Transverse colon (tissue), 4 donors: Measurements from ENCODE around the gene KDM5A. TPM values are rescaled to one million over a fixed set of nuclear protein-coding genes. Genes with fewer than 3 reads are reported as not detected.

Source experiments
- DNase-seq: peaks from one replicate; pipeline ENCODE4 v3.0.0-alpha.2; 2019
- H3K27ac ChIP-seq, 4 donors: fragments of 200-600 bp; sonication (generic); 2 replicates each; pipeline ENCODE4 v1.5.1; 2016 to 2018; ENCODE audit warnings: inconsistent platforms in 4 of 4
- H3K27me3 ChIP-seq: fragments of 200-600 bp; sonication (generic); 2 replicates; pipeline ENCODE4 v1.5.1; 2017; ENCODE audit warnings: inconsistent platforms
- H3K36me3 ChIP-seq, 4 donors: fragments of 200-600 bp; sonication (generic); 2 replicates each; pipeline ENCODE4 v1.5.1; 2017 to 2019; ENCODE audit warnings: inconsistent platforms in 4 of 4
- H3K4me1 ChIP-seq, 4 donors: fragments of 200-600 bp; sonication (generic); 2 replicates each; pipeline ENCODE4 v1.5.1; 2017 to 2020; ENCODE audit warnings: inconsistent platforms in 4 of 4
- H3K4me3 ChIP-seq, 4 donors: fragments of 200-600 bp; sonication (generic); 1 replicate in 1 of 4; 2 replicates in 3 of 4; pipeline versions ENCODE4 v1.5.1 to v1.6.1; 2017 to 2019; ENCODE audit warnings: inconsistent platforms in 4 of 4
- H3K9me3 ChIP-seq, 2 donors: fragments of 200-600 bp; sonication (generic); 2 replicates each; pipeline ENCODE4 v1.5.1; 2017 to 2019; ENCODE audit warnings: inconsistent platforms in 2 of 2
- CTCF ChIP-seq, 5 experiments: fragments of 200-600 bp in 3 of 5; fragments of 450-650 bp in 2 of 5; sonication (generic) in 3 of 5; IDR thresholded peaks; 1 replicate in 2 of 5; 2 replicates in 3 of 5; pipeline ENCODE4 v1.5.1; 2016 to 2017; ENCODE audit warnings: antibody characterized with exemption in 5 of 5, inconsistent platforms in 3 of 5, mild to moderate bottlenecking in 2 of 5, moderate library complexity in 1 of 5
- EP300 ChIP-seq: sonication (generic); formaldehyde crosslinking; IDR thresholded peaks from one replicate; pipeline ENCODE4 v1.6.1; 2017; ENCODE audit warnings: antibody characterized with exemption, low read depth
- POLR2A ChIP-seq: fragments of 450-650 bp; IDR thresholded peaks from one replicate; pipeline ENCODE4 v1.6.1; 2016; ENCODE audit warnings: antibody characterized with exemption, mild to moderate bottlenecking, moderate library complexity
- POLR2AphosphoS5 ChIP-seq, 3 donors: sonication (generic); formaldehyde crosslinking; IDR thresholded peaks; one replicate each; pipeline ENCODE4 v1.6.1; 2016; ENCODE audit warnings: antibody characterized with exemption in 3 of 3
- WGBS, 2 donors: methylation state at CpG; one replicate each; pipeline ENCODE4 v1.1.5; 2018; ENCODE audit warnings: low coverage in 1 of 2; 5-methylcytosine and 5-hydroxymethylcytosine counted together
- in situ Hi-C, 4 donors: fragments of 200-750 bp; cut with MboI; loops; one replicate each; pipeline versions ENCODE4 v1.15.0 to v1.15.1; 2017; ENCODE audit warnings: low sequenced_read_pairs in 3 of 4, low pct_ligation_motif_present in 1 of 4, low pct_unique_long_range_greater_than_20kb in 1 of 4
- intact Hi-C: fragments of 100-400 bp; cut with DNase I; formaldehyde crosslinking; loops from one replicate; pipeline ENCODE4 v1.15.1; 2023; ENCODE audit warnings: low total_unique reads
- total RNA-seq, 4 donors: library from RNA; depleted of rRNA; stranded (reverse); fragments of >200 nt; gene quantifications; one replicate each; pipeline ENCODE4 v1.1.0, GENCODE V29; 2016

The KDM5A gene
- total RNA-seq, 4 donors from 2014 or later: 20.2 to 64.7 (median 51.5) TPM

- Histone ChIP-seq H3K27me3 (peaks cover 23% of the 10 kb centered on the region), H3K27ac (no peak overlapping the region), H3K36me3 (no peaks in the 10 kb centered on the region), H3K4me3 (no peak overlapping the region), H3K9me3 (no peaks in the 10 kb centered on the region), H3K4me1 (no peaks in the 10 kb centered on the region)
- DNase-seq: no peak
- 80 to 95% methylated on average over 5 to 6 of the region's 6 CpGs for WGBS, 2 donors
- intact Hi-C loops: no loop called here
- in situ Hi-C loops: no loop called here
- TF ChIP-seq CTCF (IDR thresholded peaks at IDR 0.05) (no peak), POLR2A (no peak), EP300 (no peak), POLR2AphosphoS5 (IDR thresholded peaks at IDR 0.05) (no peak)
Observed at GRCh38 chr12:256225-256624, 132.9 kb downstream of the KDM5A start.

- no peaks in the 10 kb centered on the region for H3K9me3 ChIP-seq
- DNase-seq: no peak
- H3K27me3 ChIP-seq: peaks cover 19% of the 10 kb centered on the region
- intact Hi-C loops (no loop called here), in situ Hi-C loops (no loop called here)
- no peak overlapping the region for H3K27ac ChIP-seq
- TF ChIP-seq EP300: no peak
- TF ChIP-seq CTCF (IDR thresholded peaks at IDR 0.05): no peak
- TF ChIP-seq POLR2AphosphoS5 (IDR thresholded peaks at IDR 0.05): no peak
- TF ChIP-seq POLR2A: no peak
- WGBS, 2 donors: 82% methylated on average over 7 to 9 of the region's 9 CpGs
- no peaks in the 10 kb centered on the region for H3K4me1 ChIP-seq
- H3K4me3 ChIP-seq: no peak overlapping the region
- H3K36me3 ChIP-seq: no peaks in the 10 kb centered on the region
Observed at GRCh38 chr12:254912-255311, 134.2 kb downstream of the KDM5A start.

- no peak overlapping the region for H3K4me3 ChIP-seq
- in situ Hi-C loops: no loop called here
- no peak for DNase-seq
- 68 to 82% methylated on average over 1 to 10 of the region's 10 CpGs for WGBS, 2 donors
- no peaks in the 10 kb centered on the region for H3K9me3 ChIP-seq
- no peak for TF ChIP-seq POLR2A
- TF ChIP-seq EP300: no peak
- no peak for TF ChIP-seq POLR2AphosphoS5 (IDR thresholded peaks at IDR 0.05)
- no peak for TF ChIP-seq CTCF (IDR thresholded peaks at IDR 0.05)
- no peaks in the 10 kb centered on the region for H3K4me1 ChIP-seq
- no peak overlapping the region for H3K27ac ChIP-seq
- no peaks in the 10 kb centered on the region for H3K36me3 ChIP-seq
- intact Hi-C loops: no loop called here
- peaks cover 16% of the 10 kb centered on the region for H3K27me3 ChIP-seq
Observed at GRCh38 chr12:254039-254438, 135.1 kb downstream of the KDM5A start.

DNA sequence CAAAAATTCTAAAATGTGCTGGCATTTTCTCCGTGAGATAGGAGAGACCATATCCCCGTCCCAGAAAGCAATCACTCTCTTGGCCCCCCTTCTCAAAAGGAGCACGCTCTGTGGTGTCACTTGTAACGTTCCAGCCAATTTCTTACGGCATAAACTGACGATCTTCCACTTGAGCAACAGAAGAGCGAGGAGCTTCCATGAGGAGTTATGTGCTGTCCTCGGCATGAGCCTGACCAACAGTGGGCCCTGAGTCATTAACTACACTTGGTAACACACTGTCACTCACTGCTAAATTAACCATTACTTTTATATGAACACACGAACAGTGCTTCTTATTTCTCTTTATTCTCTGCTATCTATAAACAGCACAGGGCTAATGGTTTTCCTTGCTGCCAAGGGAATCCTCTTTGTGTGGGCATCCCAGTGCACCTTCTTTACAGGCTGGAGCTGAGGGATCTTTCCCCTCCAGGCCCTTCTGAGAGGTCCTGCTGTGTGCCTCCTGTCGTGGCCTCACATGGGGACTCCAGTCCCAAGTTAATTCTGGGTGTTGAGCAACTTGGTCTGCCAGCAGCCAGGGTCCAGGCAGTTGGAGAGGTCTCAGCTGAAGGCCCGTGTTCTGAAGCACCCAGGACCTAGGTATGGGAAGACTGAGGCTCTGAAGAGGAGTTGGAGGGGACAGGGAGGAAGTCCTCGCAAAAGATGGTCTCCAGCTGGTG, 135.8 kb downstream of the KDM5A start:
- H3K9me3 ChIP-seq: no peaks in the 10 kb centered on the region
- in situ Hi-C loops: no loop called here
- 46 to 77% methylated on average over 2 to 12 of the region's 12 CpGs for WGBS, 2 donors
- H3K36me3 ChIP-seq: no peaks in the 10 kb centered on the region
- H3K4me1 ChIP-seq: no peaks in the 10 kb centered on the region
- intact Hi-C loops: no loop called here
- no peak for DNase-seq
- H3K27me3 ChIP-seq: peaks cover 11% of the 10 kb centered on the region
- TF ChIP-seq POLR2AphosphoS5 (IDR thresholded peaks at IDR 0.05): no peak
- no peak for TF ChIP-seq CTCF (IDR thresholded peaks at IDR 0.05)
- no peak for TF ChIP-seq POLR2A
- TF ChIP-seq EP300: no peak
- no peak overlapping the region for H3K27ac ChIP-seq
- no peak overlapping the region for H3K4me3 ChIP-seq
